Hepatocyte (in vitro differentiated cells): ENCODE data around the gene ATP6V1D.

Experiments
- CTCF ChIP-seq: fragments of 200-600 bp; sonication (generic); IDR thresholded peaks from 2 replicates; pipeline ENCODE4 v1.5.1; 2016; ENCODE audit warnings: antibody characterized with exemption, mild to moderate bottlenecking; ENCODE audit not compliant: poor library complexity
- EZH2 ChIP-seq: fragments of 200-600 bp; sonication (generic); IDR thresholded peaks from 2 replicates; pipeline ENCODE4 v1.6.1; 2016; ENCODE audit warnings: antibody characterized with exemption, mild to moderate bottlenecking, borderline replicate concordance
- EZH2phosphoT487 ChIP-seq: fragments of 200-600 bp; sonication (generic); IDR thresholded peaks from one replicate; pipeline ENCODE4 v1.6.1; 2018; ENCODE audit warnings: antibody characterized with exemption, mild to moderate bottlenecking, low read depth, moderate library complexity; ENCODE audit not compliant: unreplicated experiment, severe bottlenecking

DNA sequence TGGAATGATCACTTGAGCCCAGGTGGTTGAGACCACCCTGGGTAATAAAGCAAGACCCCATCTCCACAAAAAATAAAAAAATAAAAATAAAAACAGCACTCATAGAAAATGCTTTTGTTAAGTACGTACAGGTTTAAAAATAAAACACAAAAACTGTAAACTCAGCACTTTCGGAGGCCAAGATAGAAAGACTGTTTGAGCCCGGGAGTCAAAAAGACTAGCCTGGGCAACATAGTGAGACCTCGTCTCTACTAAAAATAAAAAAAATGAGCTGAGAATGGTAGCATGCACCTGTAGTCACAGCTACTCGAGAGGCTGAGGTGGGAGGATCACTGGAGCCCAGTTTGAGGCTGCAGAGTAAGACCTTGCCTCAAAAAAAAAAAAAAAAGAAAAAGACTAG is 7.5 kb downstream of the ATP6V1D start:
- no peak for TF ChIP-seq CTCF
- TF ChIP-seq EZH2 = no peak
- TF ChIP-seq EZH2phosphoT487 = no peak
